ENCODE results near the gene COL4A2.

Gene COL4A2

GRCh38 chr13:110463871-110464510, 156.9 kb downstream of the COL4A2 start:
- no peak for DNase-seq

- DNase-seq, result no peak
Measured at GRCh38 chr13:110464556-110465333, 157.7 kb downstream of the COL4A2 start.

GRCh38 chr13:110465696-110466095, 158.6 kb downstream of the COL4A2 start:
- DNase-seq, result no peak

GRCh38 chr13:110466266-110466915, 159.3 kb downstream of the COL4A2 start:
- DNase-seq, result no peak

- no peak for DNase-seq
Measured at GRCh38 chr13:110467516-110468110, 160.5 kb downstream of the COL4A2 start.

- DNase-seq, result no peak
Measured at GRCh38 chr13:110468986-110469495, 162.0 kb downstream of the COL4A2 start.

GRCh38 chr13:110469597-110469996, 162.5 kb downstream of the COL4A2 start:
- DNase-seq, result no peak

GRCh38 chr13:110470272-110471009, 163.4 kb downstream of the COL4A2 start:
- no peak for DNase-seq

GRCh38 chr13:110471156-110471832, 164.2 kb downstream of the COL4A2 start:
- DNase-seq, result no peak

GRCh38 chr13:110471833-110472162, 164.7 kb downstream of the COL4A2 start:
- no peak for DNase-seq

GRCh38 chr13:110472904-110473563, 165.9 kb downstream of the COL4A2 start:
- no peak for DNase-seq

- DNase-seq, result no peak
Measured at GRCh38 chr13:110474713-110475112, 167.6 kb downstream of the COL4A2 start.

GRCh38 chr13:110475117-110475516, 168.0 kb downstream of the COL4A2 start:
- no peak for DNase-seq

- no peak for DNase-seq
Measured at GRCh38 chr13:110475550-110476219, 168.6 kb downstream of the COL4A2 start.

- DNase-seq, result no peak
Measured at GRCh38 chr13:110476220-110476617, 169.1 kb downstream of the COL4A2 start.

- DNase-seq, result no peak
Measured at GRCh38 chr13:110477706-110478245, 170.7 kb downstream of the COL4A2 start.

- no peak for DNase-seq
Measured at GRCh38 chr13:110478405-110479214, 171.5 kb downstream of the COL4A2 start.

- no peak for DNase-seq
Measured at GRCh38 chr13:110479215-110479545, 172.1 kb downstream of the COL4A2 start.

- no peak for DNase-seq
Measured at GRCh38 chr13:110479648-110480047, 172.6 kb downstream of the COL4A2 start.

GRCh38 chr13:110480161-110480560, 173.1 kb downstream of the COL4A2 start:
- DNase-seq, result no peak
